ENCODE data around the gene PCNX1.

DNA sequence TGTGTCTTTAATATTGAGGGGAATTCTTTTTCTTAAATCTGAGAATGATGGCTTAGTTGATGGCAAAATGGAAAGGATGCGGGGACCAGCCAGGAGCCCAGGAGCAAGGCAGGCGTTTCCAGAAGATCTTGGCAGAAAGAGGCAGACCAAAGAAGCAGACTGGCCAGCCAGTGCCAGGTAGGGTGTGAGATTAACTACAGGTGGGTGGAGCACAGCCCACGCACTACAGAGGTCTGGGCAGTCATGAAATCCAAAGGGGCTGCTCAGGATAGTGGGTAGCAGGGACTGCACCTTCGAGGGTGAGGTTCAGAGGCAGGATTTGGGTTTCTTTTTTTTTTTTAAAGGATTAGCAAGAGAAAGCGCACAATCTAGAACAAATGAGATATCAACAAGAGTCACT, 17.7 kb upstream of the PCNX1 start:
- TF ChIP-seq, protein P1, sequence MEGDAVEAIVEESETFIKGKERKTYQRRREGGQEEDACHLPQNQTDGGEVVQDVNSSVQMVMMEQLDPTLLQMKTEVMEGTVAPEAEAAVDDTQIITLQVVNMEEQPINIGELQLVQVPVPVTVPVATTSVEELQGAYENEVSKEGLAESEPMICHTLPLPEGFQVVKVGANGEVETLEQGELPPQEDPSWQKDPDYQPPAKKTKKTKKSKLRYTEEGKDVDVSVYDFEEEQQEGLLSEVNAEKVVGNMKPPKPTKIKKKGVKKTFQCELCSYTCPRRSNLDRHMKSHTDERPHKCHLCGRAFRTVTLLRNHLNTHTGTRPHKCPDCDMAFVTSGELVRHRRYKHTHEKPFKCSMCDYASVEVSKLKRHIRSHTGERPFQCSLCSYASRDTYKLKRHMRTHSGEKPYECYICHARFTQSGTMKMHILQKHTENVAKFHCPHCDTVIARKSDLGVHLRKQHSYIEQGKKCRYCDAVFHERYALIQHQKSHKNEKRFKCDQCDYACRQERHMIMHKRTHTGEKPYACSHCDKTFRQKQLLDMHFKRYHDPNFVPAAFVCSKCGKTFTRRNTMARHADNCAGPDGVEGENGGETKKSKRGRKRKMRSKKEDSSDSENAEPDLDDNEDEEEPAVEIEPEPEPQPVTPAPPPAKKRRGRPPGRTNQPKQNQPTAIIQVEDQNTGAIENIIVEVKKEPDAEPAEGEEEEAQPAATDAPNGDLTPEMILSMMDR (conservative IDR thresholded peaks at IDR 0.05; ENCODE audit: low read length) = no peak
- TF ChIP-seq EZH2phosphoT487 (IDR thresholded peaks at IDR 0.05; ENCODE audit: borderline replicate concordance) = no peak

All from Loucy (cell line).